Measurements from ENCODE around the gene COL1A1. TPM values are rescaled to one million over a fixed set of nuclear protein-coding genes. Genes with fewer than 3 reads are reported as not detected.

COL1A1 gene
- total and polyA plus RNA-seq, 8 donors = 9.0 to 875 (median 20.9) TPM

- ATAC-seq (no peak), DNase-seq (no peak), FAIRE-seq (no peak)
- peaks cover 0 to 6% (median 1%) of the 10 kb centered on the region in 4 donors for H3K27me3 ChIP-seq
- intact Hi-C loops (cut with DNase I) = no loop called here
- no peaks in the 10 kb centered on the region for H3K9me3 ChIP-seq
- no peak overlapping the region for H3K27ac ChIP-seq
- 71 to 79% methylated on average over 7 of the region's 7 CpGs for WGBS, 2 donors
- no peak overlapping the region for H3K4me3 ChIP-seq
- no peaks in the 10 kb centered on the region for H3K36me3 ChIP-seq
- no peak for TF ChIP-seq CTCF (IDR thresholded peaks at IDR 0.05)
- H3K4me1 ChIP-seq = no peaks in the 10 kb centered on the region
These were observed 4.6 kb upstream of the COL1A1 start for GRCh38 chr17:50205963-50206505.

GRCh38 chr17:50205111-50205962 lies 3.9 kb upstream of the COL1A1 start:
- H3K4me3 ChIP-seq = no peak overlapping the region
- no peaks in the 10 kb centered on the region for H3K9me3 ChIP-seq
- H3K36me3 ChIP-seq = no peaks in the 10 kb centered on the region
- H3K27me3 ChIP-seq = peaks cover 0 to 6% (median 2%) of the 10 kb centered on the region in 4 donors
- no peak for TF ChIP-seq CTCF (IDR thresholded peaks at IDR 0.05)
- intact Hi-C loops (cut with DNase I) = no loop called here
- DNase-seq (no peak), ATAC-seq (no peak), FAIRE-seq (no peak)
- H3K27ac ChIP-seq = no peak overlapping the region
- 48 to 56% methylated on average over 8 to 10 of the region's 10 CpGs for whole genome bisulfite sequencing, 2 donors
- no peaks in the 10 kb centered on the region for H3K4me1 ChIP-seq

- ATAC-seq = no peak
- peaks cover 0 to 6% (median 2%) of the 10 kb centered on the region in 4 donors for H3K27me3 ChIP-seq
These were observed 3.0 kb upstream of the COL1A1 start for GRCh38 chr17:50204431-50204830.

GRCh38 chr17:50203604-50204345 lies 2.3 kb upstream of the COL1A1 start:
- ATAC-seq = no peak
- WGBS, 2 donors = 54 to 57% methylated on average over 13 of the region's 13 CpGs
- no peak overlapping the region for H3K4me3 ChIP-seq
- peaks cover 0 to 6% (median 2%) of the 10 kb centered on the region in 4 donors for H3K27me3 ChIP-seq
- intact Hi-C loops (cut with DNase I) = loop anchor here in 2 of 3 donors (5.0 kb wide), 2 partner anchors 69 to 94 kb away; partner anchors contain the start of gene TMEM92 (in 1 of the 2)
- H3K36me3 ChIP-seq = no peaks in the 10 kb centered on the region
- FAIRE-seq = no peak
- no peaks in the 10 kb centered on the region for H3K9me3 ChIP-seq
- peaks cover 0 to 4% (median 2%) of the 10 kb centered on the region in 3 donors for H3K4me1 ChIP-seq
- no peak for DNase-seq
- no peak overlapping the region for H3K27ac ChIP-seq
- no peak for TF ChIP-seq CTCF (IDR thresholded peaks at IDR 0.05)

More at GRCh38 chr17:50204431-50204830, 3.0 kb upstream of the COL1A1 start:
- WGBS, 2 donors = 68 to 72% methylated on average over 3 of the region's 3 CpGs
- Histone ChIP-seq H3K4me1 (peaks cover 0 to 4% (median 0%) of the 10 kb centered on the region in 3 donors), H3K9me3 (no peaks in the 10 kb centered on the region), H3K4me3 (no peak overlapping the region), H3K27ac (no peak overlapping the region), H3K36me3 (no peaks in the 10 kb centered on the region)
- TF ChIP-seq CTCF (IDR thresholded peaks at IDR 0.05) = no peak
- FAIRE-seq = no peak
- intact Hi-C loops (cut with DNase I) = loop anchor here in 2 of 3 donors (5.0 kb wide), 2 partner anchors 68 to 93 kb away; partner anchors contain the start of gene TMEM92 (in 1 of the 2)
- DNase-seq = no peak

Measured in pancreas (tissue), 10 donors.